ENCODE results near the gene PPP1R1A. TPM values are rescaled to one million over a fixed set of nuclear protein-coding genes. Genes with fewer than 3 reads are reported as not detected.

Gene PPP1R1A
- total RNA-seq, 1 donor from 2014 or later, result 75.0 TPM

GRCh38 chr12:54565310-54565985 is 23.0 kb downstream of the PPP1R1A start:
- Histone ChIP-seq H3K4me3 (no peak overlapping the region), H3K9me3 (replicated peaks) (no peaks in the 10 kb centered on the region), H3K27ac (replicated peaks) (no peak overlapping the region), H3K36me3 (no peaks in the 10 kb centered on the region), H3K4me1 (peaks cover 11% of the 10 kb centered on the region), H3K27me3 (ENCODE audit: low read depth) (peaks cover 67% of the 10 kb centered on the region)
- no peak for DNase-seq
- no peak for TF ChIP-seq CTCF (IDR thresholded peaks at IDR 0.05; ENCODE audit: borderline replicate concordance)
- intact Hi-C loops (cut with micrococcal nuclease), result no loop called here

GRCh38 chr12:54564768-54565167 is 23.7 kb downstream of the PPP1R1A start:
- TF ChIP-seq CTCF (IDR thresholded peaks at IDR 0.05; ENCODE audit: borderline replicate concordance), result no peak
- Histone ChIP-seq H3K9me3 (replicated peaks) (no peaks in the 10 kb centered on the region), H3K4me1 (peaks cover 18% of the 10 kb centered on the region), H3K27me3 (ENCODE audit: low read depth) (peaks cover 66% of the 10 kb centered on the region), H3K36me3 (no peaks in the 10 kb centered on the region), H3K27ac (replicated peaks) (no peak overlapping the region), H3K4me3 (no peak overlapping the region)
- DNase-seq, result no peak
- intact Hi-C loops (cut with micrococcal nuclease), result no loop called here

DNA sequence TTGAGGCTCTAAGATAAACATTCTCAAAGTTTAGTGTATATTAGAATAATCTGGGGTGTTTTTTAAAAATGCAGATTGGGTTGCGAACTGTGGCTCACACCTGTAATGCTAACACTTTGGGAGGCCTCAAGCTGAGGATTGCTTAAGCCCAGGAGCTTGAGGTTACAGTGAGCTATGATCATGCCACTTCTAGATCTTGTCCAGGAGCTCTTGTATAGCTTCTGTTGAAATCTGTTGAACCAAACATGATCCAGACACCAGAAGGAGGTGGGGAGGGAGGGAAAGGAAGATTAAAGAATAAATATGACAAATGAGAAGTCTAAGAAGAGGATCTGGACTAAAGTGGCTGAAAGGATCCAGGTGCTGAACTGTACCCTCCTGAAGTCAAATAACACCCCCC is 24.7 kb downstream of the PPP1R1A start:
- intact Hi-C loops (cut with micrococcal nuclease), result no loop called here
- Histone ChIP-seq H3K4me1 (peaks cover 19% of the 10 kb centered on the region), H3K27ac (replicated peaks) (no peak overlapping the region), H3K27me3 (ENCODE audit: low read depth) (peaks cover 64% of the 10 kb centered on the region), H3K36me3 (no peaks in the 10 kb centered on the region), H3K9me3 (replicated peaks) (no peaks in the 10 kb centered on the region), H3K4me3 (no peak overlapping the region)
- TF ChIP-seq CTCF (IDR thresholded peaks at IDR 0.05; ENCODE audit: borderline replicate concordance), result no peak
- no peak for DNase-seq

DNA sequence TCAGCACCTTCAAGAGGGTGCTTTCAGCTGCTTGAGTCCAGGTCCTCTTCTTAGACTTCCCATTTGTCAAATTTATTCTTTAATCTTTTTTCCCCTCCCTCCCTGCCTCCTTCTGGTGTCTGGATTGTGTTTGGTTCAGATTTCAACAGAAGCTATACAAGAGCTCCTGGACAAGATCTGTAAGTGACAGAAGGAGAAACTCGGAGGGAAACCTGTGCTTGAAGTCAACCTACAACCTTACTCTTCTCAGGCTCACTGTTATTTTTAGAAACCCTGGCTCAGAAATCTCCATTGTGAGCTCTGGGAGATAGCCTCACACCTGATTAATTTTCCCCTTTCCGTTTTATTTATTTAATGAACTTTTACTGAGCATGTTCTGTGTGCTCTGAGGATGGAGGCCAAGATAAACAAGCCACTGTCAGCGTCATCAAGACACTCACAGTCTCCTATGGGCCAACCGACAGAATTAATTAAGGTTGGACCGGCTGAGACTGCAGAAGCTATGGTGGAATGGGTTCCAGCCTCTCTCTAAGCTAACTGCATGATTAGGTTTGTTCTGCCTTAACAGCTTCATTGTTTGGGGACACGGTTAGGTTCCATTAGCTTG is 25.6 kb downstream of the PPP1R1A start:
- peak overlapping the region; percentile 83 for H3K27ac ChIP-seq (replicated peaks)
- TF ChIP-seq CTCF (IDR thresholded peaks at IDR 0.05; ENCODE audit: borderline replicate concordance), result no peak
- H3K4me1 ChIP-seq, result peaks cover 19% of the 10 kb centered on the region

GRCh38 chr12:54561164-54561563 is 27.3 kb downstream of the PPP1R1A start:
- Histone ChIP-seq H3K27ac (replicated peaks) (peak overlapping the region; percentile 83), H3K27me3 (ENCODE audit: low read depth) (peaks cover 68% of the 10 kb centered on the region), H3K9me3 (replicated peaks) (no peaks in the 10 kb centered on the region), H3K4me3 (peak overlapping the region; percentile 64), H3K4me1 (peaks cover 19% of the 10 kb centered on the region), H3K36me3 (no peaks in the 10 kb centered on the region)
- DNase-seq, result peak; percentile 39
- intact Hi-C loops (cut with micrococcal nuclease), result no loop called here
- TF ChIP-seq CTCF (IDR thresholded peaks at IDR 0.05; ENCODE audit: borderline replicate concordance), result no peak

More for the DNA sequence above, 25.6 kb downstream of the PPP1R1A start:
- H3K27me3 ChIP-seq (ENCODE audit: low read depth), result peaks cover 64% of the 10 kb centered on the region
- no peaks in the 10 kb centered on the region for H3K36me3 ChIP-seq
- intact Hi-C loops (cut with micrococcal nuclease), result no loop called here
- peak overlapping the region; percentile 64 for H3K4me3 ChIP-seq
- no peak for DNase-seq
- H3K9me3 ChIP-seq (replicated peaks), result no peaks in the 10 kb centered on the region
